Measurements from ENCODE around the gene COL5A1.
A peak's percentile ranks its signal among the peaks of the same experiment; 100 is the strongest.

The COL5A1 gene

DNA sequence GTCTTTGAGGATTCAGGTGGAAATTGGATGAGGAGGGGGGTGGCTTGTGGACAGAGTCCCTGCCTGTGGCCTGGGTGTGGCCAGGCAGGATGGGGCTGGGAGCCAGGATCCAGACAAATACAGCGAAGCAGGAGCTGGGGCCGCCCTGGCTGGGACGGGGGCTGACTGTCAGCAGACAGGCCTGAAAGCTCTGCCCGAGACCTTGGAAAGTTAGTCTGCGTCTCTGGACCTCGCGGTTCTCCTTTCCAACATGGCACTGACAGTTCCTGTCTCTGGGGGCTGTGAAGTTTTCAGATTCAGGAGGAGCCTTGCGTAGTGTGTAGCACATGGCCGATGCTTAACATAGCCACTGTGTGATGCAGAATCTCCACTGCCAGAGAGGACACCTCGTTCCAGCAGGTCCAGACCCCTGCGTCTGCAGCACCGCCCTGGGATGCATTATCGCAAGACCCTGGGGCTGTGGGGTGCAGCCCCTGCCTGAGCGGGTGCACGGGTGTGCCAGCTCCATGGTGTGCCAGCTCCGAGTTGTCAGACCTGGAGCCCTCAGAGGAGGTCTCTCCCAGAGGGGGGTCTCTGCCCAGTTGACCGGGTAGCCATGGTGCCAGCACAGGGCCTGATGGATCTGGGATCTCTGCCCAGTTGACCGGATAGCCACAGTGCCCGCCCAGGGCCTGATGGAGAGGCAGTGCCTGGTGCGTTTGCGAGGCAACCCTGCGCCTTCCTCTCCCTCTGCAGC is 89.3 kb downstream of the COL5A1 start:
- no peak for DNase-seq

DNA sequence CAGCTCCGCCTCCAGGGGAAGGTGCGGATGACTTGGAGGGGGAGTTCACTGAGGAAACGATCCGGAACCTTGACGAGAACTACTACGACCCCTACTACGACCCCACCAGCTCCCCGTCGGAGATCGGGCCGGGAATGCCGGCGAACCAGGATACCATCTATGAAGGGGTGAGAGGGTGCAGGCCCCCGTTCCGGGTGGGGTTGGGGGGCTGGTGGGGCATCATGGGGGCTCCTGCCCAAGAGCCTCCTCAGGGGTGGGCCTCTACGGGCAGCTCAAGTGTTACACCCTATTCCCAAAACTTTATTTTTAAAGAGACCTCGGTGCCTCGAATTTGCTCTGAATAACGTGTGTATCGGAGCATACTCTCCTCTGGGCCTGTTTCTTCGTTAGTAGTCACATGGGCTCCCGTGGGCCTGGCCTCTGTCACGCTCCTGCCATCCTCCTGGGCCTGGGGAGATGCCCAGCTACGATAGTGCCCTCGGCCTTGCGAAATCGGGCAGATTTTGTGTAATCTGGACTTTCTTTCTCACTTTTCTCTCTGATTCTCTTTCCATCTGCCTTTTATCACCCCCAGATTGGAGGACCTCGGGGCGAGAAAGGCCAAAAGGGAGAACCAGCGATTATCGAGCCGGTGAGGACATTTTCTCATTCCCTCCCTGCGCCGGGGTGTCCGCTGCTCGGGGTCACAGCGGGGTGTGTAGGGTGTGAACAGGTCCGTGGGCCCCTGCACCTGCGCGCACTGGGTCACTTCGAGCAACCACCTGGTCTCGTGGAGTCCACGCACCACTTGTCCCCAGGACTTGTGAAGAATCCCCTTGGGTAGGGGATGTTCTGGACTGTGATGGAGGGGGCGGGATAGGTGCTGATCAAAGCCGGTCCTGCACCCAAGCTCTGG is 90.1 kb downstream of the COL5A1 start:
- DNase-seq: no peak

GRCh38 chr9:134732392-134733110 is 90.9 kb downstream of the COL5A1 start:
- no peak for DNase-seq

DNA sequence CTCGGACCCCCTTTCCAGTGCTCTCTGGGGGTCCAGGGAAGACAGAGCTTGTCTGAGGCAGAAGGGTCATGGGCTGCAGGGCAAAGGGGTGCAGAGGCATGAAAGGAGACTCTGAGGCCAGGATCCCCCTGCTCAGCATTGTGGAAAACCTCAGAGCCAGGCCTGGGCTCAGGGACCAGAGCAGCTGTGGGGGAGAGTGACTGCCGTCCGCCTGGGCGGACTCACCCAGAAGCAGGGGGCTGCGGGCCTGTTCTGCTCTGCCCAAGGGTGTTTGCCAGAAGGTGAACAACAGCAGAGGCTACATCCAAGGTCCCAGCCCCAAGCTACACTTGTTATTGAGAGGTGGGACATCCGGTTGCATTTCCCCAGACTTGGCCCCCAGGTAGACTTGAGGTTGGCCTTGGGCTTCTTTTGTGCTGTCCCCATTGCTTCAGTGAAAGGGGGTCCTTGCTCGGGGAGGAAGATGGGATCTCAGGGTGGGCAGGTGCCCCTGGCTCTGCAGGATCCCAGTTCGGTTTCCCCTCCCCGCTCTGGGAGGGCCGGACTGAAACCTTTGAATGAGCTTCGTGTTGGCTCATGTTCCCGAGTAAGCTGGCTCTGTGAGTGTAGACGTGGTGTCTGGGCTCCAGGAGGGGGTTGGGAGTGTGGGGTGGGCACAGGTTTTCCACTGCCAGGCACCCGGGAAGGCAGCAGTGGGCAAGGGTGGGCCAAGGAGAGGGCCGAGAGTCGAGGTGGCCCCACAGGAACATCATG is 92.1 kb downstream of the COL5A1 start:
- no peak for DNase-seq

- no peak for DNase-seq
Observed at GRCh38 chr9:134734270-134734669, 92.7 kb downstream of the COL5A1 start.

DNA sequence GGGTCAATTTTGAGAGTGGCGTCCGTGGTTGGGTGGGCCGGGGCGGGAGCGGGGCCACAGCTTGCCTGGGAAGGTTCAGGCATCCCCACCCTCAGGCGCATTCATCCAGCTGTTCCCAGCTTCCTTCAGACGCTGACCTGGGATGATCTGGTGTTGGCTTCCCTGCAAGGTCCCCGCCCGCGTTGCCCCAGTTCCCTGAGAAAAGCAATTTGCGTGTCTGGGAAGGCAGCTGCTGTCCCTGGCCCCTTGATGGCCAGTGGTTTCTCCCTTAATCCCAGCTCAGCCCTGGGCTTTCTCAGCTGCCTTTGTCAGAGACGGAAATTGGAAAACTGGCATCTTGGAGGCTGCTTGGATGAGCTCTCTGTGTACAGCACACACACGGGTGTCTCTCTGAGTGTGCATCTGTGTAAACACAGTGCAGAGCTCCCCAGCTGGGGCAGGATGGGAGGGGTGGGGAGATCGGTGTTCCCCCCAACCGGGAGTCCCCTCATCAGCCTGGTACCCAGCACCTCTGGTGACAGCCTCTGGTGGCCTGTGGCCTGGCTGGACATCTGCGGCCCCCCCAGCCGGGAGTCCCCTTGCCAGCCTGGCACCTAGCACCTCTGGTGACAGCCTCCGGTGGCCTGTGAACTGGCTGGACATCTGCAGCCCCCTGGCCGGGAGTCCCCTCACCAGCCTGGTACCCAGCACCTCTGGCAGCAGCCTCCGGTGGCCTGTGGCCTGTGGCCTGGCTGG is 94.0 kb downstream of the COL5A1 start:
- no peak for DNase-seq

DNA sequence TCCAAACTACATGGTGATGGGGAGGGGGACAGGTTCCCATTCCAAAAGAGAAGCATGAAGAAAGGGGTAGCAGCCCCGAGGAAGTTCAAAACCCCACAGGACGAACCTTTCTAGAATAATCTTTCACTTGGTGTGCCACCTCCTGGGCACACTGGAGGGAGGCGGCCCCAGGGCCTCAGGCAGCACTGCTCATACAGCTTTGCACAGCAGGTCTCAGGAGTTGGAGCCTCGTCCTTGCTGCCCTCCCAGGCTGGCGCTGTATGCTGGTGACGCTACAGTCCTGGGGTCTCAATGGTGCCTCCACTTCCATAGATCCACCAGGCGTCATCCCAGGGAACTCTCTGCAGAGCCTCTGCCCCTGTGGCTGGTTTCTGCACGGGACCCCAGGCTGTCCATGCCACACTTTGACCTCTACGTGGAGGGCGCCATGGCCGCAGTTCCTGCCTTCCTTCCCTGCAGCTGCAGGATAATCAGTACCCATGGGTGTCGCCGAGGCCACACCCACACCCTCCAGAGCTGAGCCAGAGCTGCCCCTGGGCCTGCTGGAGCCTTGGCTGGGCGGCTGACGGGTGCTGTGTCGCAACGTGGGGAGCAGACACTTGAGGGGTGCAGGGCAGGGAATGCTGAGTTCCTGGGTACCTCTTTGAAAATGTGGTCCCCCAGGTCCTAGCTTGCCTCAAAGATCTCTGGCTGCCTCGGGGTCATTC is 95.3 kb downstream of the COL5A1 start:
- DNase-seq: no peak

DNA sequence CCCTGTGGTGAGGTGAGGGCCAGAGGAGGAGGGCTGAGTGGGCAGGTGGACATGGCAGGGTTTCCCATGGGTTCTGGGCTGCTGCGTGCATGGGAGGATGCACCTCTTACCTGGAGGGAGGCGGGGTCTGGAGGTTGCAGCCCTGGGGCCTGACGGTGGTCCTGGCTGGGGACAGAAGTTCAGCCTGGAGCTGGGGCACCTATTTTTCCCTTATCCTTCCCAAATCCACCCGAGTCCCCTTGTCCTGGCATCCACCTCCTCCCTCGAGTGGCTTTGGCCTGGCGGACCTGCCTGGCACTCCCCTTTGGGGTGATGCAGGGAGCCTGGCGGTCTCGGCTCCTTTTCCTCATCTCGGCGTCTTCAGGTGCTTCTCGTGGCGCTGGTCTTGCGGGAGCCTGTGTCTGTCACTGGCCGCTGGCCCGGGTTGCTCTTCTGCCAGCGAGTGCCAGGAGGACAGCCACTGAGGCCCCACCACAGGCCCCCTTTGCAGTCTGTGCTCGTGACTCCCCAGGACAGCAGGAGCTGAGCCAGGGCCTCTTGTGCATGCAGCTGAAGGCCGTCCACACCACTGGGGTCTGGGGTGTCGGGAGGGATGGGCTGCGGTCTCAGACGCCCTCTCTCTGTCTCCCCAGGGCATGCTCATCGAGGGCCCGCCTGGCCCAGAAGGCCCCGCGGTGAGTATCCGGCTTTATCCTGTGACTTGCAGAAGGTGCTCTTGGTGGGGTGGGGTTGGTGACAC is 96.4 kb downstream of the COL5A1 start:
- no peak for DNase-seq

DNA sequence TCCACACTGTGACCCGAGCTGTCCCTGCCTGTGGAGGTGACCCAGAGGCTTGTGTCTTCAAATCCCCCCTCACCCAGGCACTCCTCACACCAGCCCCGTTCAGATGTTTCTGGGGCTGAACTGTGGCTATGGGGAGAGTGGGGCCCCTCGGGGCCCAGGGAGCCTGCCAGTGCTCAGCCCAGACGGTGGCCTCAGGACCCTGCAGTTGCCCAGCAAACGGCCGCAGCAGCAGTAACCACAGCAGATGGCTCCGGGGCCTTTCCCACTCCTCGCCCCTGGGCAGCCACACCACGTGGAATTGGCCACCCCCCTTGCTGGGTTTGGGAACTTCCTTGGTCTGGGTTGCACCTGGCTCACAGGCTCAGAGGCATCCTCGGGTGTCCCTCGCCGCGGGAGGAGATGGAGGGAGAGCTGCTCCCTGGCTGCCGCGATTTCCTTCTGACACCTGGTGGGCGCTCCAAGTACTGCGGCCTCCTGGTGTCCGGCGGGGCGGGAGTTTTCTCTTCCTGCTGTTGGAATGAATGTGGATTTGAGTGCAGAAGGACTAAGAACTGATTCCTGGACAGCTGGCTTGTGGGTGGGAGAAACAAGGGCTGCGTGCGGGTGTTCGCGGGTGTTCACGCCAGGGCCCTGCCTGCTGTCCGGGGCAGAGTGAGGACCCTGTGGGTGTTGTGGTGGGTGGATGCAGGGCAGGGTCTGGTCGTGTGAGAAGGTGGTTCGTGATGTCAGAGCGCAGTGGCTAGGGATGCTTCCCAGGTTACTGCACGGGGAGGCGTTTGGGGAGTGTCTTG is 97.5 kb downstream of the COL5A1 start:
- DNase-seq: peak; percentile 81

DNA sequence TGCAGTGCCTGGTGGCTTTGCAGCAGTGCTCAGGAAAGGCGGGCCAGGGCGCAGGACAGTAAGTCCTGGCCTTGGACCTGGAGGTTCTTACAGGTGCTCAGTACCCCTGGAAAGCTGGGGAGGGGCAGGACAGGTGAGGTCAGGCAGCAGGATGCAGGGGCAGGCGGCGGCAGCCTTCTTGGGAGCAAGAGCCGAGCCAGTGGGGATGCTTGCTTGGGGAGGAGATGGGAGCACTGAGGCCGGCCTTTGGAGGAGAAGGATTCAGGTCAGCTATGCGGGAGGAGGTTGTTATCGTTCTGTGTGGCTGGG is 98.0 kb downstream of the COL5A1 start:
- DNase-seq: no peak

- DNase-seq: no peak
Observed at GRCh38 chr9:134740071-134740470, 98.5 kb downstream of the COL5A1 start.

- no peak for DNase-seq
Observed at GRCh38 chr9:134741846-134742245, 100.2 kb downstream of the COL5A1 start.

- no peak for DNase-seq
Observed at GRCh38 chr9:134742822-134743535, 101.4 kb downstream of the COL5A1 start.

GRCh38 chr9:134743853-134744252 is 102.2 kb downstream of the COL5A1 start:
- DNase-seq: no peak

DNA sequence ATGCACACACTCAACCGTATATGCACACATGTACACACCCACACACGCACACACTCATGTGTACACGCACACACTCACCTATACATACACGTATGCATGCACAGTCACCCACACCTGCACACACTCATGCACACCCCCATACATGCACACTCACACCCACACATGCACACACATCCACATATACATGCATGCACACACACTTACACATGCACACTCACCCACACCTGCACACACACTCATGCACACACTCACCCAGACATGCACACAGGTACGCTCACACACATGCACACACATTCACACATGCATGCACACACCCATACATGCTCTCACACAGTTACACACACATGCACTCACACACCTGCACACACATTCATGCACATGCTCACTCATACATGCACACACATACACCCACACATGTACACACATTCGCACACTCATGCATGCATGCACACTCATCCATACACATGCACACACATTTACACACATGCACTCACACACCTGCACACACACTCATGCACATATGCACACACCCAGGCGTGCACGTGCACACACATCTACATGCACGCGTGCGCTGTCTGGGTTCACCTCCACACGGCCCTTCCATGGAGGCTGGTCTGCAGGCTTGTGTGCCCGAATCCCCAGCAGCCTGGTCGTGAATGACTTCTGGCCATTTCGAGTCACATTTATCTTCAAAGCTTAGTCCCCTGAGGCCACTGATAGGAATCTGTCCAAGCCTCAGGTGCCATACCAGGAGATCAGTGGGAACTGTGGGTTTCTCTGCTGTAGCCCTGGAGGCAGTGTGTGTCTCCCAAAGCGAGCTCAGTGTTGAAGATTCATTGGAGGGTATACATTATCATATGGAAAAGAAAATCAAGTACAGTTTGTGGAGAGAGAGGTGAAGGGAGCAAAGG is 103.0 kb downstream of the COL5A1 start:
- DNase-seq: no peak

DNA sequence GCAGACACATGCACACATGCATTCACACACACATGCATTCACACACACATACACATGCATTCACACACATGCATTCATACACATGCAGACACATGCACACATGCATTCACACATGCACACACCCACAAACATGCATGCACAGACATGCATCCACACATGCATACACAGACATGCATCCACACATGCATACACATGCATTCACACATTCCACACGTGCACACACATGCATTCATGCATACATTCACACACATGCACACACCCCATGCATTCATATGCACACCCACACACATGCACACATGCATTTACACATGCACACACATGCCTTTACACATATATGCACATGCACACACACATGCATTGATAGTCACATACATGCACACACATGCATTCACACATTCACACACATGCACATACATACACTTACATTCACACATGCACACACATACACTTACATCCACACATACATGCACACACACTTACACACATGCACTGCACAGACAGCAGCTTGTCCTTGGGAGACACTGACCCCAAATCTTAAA is 106.4 kb downstream of the COL5A1 start:
- DNase-seq: no peak

DNA sequence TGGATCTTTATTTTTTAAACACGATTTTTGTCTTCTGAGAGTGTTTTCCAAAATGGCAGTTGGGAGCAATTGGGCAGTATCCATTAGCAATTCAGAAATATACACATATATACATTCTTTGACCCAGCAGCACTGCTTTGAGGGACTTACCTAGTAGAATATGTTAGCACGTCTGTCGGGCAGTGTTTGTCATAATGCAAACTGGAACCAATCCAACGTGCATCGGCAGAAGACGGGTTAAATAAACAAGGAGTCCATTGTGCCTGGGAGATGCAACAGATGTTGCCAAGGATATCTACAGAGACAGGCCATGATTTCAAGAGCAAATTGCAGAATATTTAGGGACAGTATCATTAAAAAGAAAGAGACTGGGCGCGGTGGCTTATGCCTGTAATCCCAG is 107.0 kb downstream of the COL5A1 start:
- DNase-seq: no peak
